ENCODE data around the gene CYB5D1.
A peak's percentile ranks its signal among the peaks of the same experiment; 100 is the strongest.

DNA sequence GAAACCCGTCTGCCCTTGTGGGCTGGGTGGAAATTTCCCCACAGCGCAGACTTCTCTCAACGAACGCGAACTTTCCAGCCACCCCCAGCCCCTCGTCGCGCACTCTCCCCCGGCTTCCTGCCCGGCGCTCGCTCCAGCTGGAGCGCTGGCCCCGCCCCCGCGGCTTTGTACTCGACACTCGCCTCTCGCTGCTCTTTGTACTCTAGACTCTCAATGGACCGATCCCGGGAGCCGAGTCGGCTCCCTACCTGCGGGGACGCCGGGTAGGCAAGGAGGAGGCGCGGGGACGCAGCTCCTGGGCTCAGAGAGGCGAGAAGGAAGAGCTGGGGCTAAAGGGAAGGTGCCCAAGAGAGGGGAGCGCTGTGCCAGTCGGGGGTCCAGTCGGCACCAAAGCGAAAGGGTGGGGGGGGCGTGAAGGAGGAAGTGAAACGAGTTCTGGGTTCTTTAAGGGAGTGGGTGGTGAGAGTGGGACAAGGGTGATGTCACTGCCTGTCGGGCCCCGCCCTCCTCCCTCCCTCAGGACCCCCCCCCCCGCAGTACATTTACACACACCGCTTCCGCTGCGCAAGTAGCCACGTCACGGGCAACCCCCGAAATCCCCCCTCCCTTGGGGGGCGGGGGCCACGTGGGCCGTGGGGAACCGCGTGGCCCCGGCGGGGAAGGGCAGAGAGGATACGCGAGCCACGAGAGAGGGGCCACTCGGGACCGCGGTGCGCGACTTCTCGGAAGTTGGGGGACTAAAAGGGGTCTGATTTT is 14.1 kb upstream of the CYB5D1 start:
- TF ChIP-seq, protein P1, sequence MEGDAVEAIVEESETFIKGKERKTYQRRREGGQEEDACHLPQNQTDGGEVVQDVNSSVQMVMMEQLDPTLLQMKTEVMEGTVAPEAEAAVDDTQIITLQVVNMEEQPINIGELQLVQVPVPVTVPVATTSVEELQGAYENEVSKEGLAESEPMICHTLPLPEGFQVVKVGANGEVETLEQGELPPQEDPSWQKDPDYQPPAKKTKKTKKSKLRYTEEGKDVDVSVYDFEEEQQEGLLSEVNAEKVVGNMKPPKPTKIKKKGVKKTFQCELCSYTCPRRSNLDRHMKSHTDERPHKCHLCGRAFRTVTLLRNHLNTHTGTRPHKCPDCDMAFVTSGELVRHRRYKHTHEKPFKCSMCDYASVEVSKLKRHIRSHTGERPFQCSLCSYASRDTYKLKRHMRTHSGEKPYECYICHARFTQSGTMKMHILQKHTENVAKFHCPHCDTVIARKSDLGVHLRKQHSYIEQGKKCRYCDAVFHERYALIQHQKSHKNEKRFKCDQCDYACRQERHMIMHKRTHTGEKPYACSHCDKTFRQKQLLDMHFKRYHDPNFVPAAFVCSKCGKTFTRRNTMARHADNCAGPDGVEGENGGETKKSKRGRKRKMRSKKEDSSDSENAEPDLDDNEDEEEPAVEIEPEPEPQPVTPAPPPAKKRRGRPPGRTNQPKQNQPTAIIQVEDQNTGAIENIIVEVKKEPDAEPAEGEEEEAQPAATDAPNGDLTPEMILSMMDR (IDR thresholded peaks at IDR 0.05; ENCODE audit: insufficient read depth, low read length), result no peak
- TF ChIP-seq GABPA (IDR thresholded peaks at IDR 0.05; ENCODE audit: low read depth) (no peak), SPI1 (IDR thresholded peaks at IDR 0.05; ENCODE audit: borderline replicate concordance, low read depth) (peak; percentile 23; the same call in 1 of the 2 replicates), POLR2AphosphoS5 (IDR thresholded peaks at IDR 0.05; ENCODE audit: low read depth) (no peak)
- TF ChIP-seq, protein P2, sequence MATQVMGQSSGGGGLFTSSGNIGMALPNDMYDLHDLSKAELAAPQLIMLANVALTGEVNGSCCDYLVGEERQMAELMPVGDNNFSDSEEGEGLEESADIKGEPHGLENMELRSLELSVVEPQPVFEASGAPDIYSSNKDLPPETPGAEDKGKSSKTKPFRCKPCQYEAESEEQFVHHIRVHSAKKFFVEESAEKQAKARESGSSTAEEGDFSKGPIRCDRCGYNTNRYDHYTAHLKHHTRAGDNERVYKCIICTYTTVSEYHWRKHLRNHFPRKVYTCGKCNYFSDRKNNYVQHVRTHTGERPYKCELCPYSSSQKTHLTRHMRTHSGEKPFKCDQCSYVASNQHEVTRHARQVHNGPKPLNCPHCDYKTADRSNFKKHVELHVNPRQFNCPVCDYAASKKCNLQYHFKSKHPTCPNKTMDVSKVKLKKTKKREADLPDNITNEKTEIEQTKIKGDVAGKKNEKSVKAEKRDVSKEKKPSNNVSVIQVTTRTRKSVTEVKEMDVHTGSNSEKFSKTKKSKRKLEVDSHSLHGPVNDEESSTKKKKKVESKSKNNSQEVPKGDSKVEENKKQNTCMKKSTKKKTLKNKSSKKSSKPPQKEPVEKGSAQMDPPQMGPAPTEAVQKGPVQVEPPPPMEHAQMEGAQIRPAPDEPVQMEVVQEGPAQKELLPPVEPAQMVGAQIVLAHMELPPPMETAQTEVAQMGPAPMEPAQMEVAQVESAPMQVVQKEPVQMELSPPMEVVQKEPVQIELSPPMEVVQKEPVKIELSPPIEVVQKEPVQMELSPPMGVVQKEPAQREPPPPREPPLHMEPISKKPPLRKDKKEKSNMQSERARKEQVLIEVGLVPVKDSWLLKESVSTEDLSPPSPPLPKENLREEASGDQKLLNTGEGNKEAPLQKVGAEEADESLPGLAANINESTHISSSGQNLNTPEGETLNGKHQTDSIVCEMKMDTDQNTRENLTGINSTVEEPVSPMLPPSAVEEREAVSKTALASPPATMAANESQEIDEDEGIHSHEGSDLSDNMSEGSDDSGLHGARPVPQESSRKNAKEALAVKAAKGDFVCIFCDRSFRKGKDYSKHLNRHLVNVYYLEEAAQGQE (IDR thresholded peaks at IDR 0.05; ENCODE audit: insufficient replicate concordance, low read depth), result no peak

Measured in HL-60 (cell line).